Panc1 (cell line): Measurements from ENCODE around the gene BLOC1S6. TPM values are rescaled to one million over a fixed set of nuclear protein-coding genes. Genes with fewer than 3 reads are reported as not detected.

ENCODE experiments used
- ATAC-seq: fragments of 200-7000 bp; cut with Tn5 transposase; 2 replicates; pipeline ENCODE4 v1.9.1; 2020; ENCODE audit warnings: mild to moderate bottlenecking, moderate library complexity
- BruUV-seq: library from RNA; stranded (reverse); fragments of 400-500 nt; replicated peaks from 2 replicates; lab custom pipeline; 2021; lab: Mats Ljungman, UMichigan
- CTCF ChIA-PET: fragments of 300-600 bp; sonication (Branson Sonifier 250); formaldehyde crosslinking; loops from one replicate; lab custom pipeline; 2022; ENCODE audit warnings: antibody characterized with exemption; lab: Charles Lee
- POLR2A ChIA-PET: fragments of 300-600 bp; sonication (Branson Sonifier 250); formaldehyde crosslinking; loops from one replicate; lab custom pipeline; 2022; ENCODE audit warnings: antibody characterized with exemption; lab: Charles Lee
- DNase-seq: peaks from one replicate; pipeline ENCODE4 v3.0.0-alpha.2; 2010; ENCODE audit warnings: low read depth, low spot score
- H3K27ac ChIP-seq: 2 replicates; pipeline ENCODE4 v1.5.1; 2011; ENCODE audit warnings: mild to moderate bottlenecking, low read length, inconsistent platforms
- H3K27me3 ChIP-seq: fragments of 200-500 bp; sonication (Bioruptor generic); 2 replicates; pipeline ENCODE4 v1.6.0; 2014; ENCODE audit warnings: low read length, inconsistent platforms; ENCODE audit not compliant: control insufficient read depth, insufficient read depth
- H3K36me3 ChIP-seq: fragments of 200-500 bp; sonication (Bioruptor generic); 2 replicates; pipeline ENCODE4 v1.5.1; 2014; ENCODE audit warnings: inconsistent platforms, mild to moderate bottlenecking, low read length, moderate library complexity; ENCODE audit not compliant: control insufficient read depth, insufficient read depth
- H3K4me1 ChIP-seq: 2 replicates; pipeline ENCODE4 v1.5.1; 2011; ENCODE audit warnings: inconsistent platforms, mild to moderate bottlenecking, low read length, moderate library complexity; ENCODE audit not compliant: control insufficient read depth, insufficient read depth
- H3K4me3 ChIP-seq, 2 experiments: 2 replicates each; pipeline ENCODE4 v1.5.1; 2011 to 2012; ENCODE audit warnings: low read depth in 2 of 2, low read length in 2 of 2, mild to moderate bottlenecking in 2 of 2, inconsistent platforms in 1 of 2, moderate library complexity in 1 of 2
- H3K9me3 ChIP-seq: fragments of 200-500 bp; sonication (Bioruptor generic); 2 replicates; pipeline ENCODE4 v1.5.1; 2014; ENCODE audit warnings: low read depth, mild to moderate bottlenecking, inconsistent platforms, low read length, moderate library complexity; ENCODE audit not compliant: control insufficient read depth, insufficient read depth
- CTCF ChIP-seq: fragments of 450-650 bp; IDR thresholded peaks from 2 replicates; pipeline ENCODE4 v1.5.1; 2017; ENCODE audit warnings: mild to moderate bottlenecking
- POLR2AphosphoS5 ChIP-seq: IDR thresholded peaks from 2 replicates; pipeline ENCODE4 v1.6.1; 2012; ENCODE audit warnings: mild to moderate bottlenecking, low read depth, low read length, moderate library complexity
- REST ChIP-seq, 2 experiments: IDR thresholded peaks; 2 replicates each; pipeline ENCODE4 v1.6.1; 2011 to 2012; ENCODE audit warnings: low read depth in 2 of 2, control low read depth in 1 of 2, low read length in 1 of 2, mild to moderate bottlenecking in 1 of 2, moderate library complexity in 1 of 2; ENCODE audit not compliant: insufficient read depth in 1 of 2
- SIN3A ChIP-seq: IDR thresholded peaks from 2 replicates; pipeline ENCODE4 v1.6.1; 2012; ENCODE audit warnings: low read depth, mild to moderate bottlenecking, low read length, moderate library complexity, borderline replicate concordance; ENCODE audit not compliant: insufficient read depth
- TCF7L2 ChIP-seq: IDR thresholded peaks from 2 replicates; pipeline ENCODE4 v1.6.1; 2011; ENCODE audit warnings: mild to moderate bottlenecking, low read depth, low read length, inconsistent platforms
- in situ Hi-C: cut with HindIII; loops from 2 replicates; pipeline ENCODE4 v1.10.0; 2016; ENCODE audit warnings: low sequenced_read_pairs, low pct_unique_long_range_greater_than_20kb
- intact Hi-C: fragments of 100-400 bp; cut with micrococcal nuclease; formaldehyde crosslinking; loops from one replicate; pipeline ENCODE4 v1.10.0; 2022; ENCODE audit not compliant: unreplicated experiment
- total RNA-seq: library from RNA; stranded (reverse); gene quantifications from one replicate; pipeline ENCODE4 v1.2.1, GENCODE V29; 2021; ENCODE audit not compliant: unreplicated experiment

BLOC1S6 gene
- total RNA-seq, 1 experiment from 2014 or later, result 52.0 TPM

GRCh38 chr15:45555934-45556608 lies 31.1 kb upstream of the BLOC1S6 start:
- ChIA-PET POLR2A (no interaction called here), CTCF (no interaction called here)
- no peaks in the 10 kb centered on the region for H3K9me3 ChIP-seq
- TF ChIP-seq SIN3A (no peak), TCF7L2 (no peak), REST (IDR thresholded peaks at IDR 0.05; ENCODE audit: insufficient read depth in 1 of 2, low read depth in 2 of 2, low read length in 1 of 2) (no peak), CTCF (no peak), POLR2AphosphoS5 (no peak)
- no TSS peak for BruUV-seq
- ATAC-seq (no peak), DNase-seq (no peak)
- in situ Hi-C loops (no loop called here), intact Hi-C loops (no loop called here)
- H3K27me3 ChIP-seq, result 0 out of 2 replicates have a peak, but pooled peaks cover 4% of the 10 kb centered on the region
- H3K36me3 ChIP-seq, result no peaks in the 10 kb centered on the region
- no peak overlapping the region for H3K4me3 ChIP-seq
- H3K4me1 ChIP-seq, result no peaks in the 10 kb centered on the region
- no peak overlapping the region for H3K27ac ChIP-seq

- in situ Hi-C loops, result no loop called here
- intact Hi-C loops, result no loop called here
- no peaks in the 10 kb centered on the region for H3K27me3 ChIP-seq
- ChIA-PET POLR2A (no interaction called here), CTCF (interaction anchor here (0.6 kb wide), 1 partner anchor 141 kb away, joined by 5 read pairs; no protein-coding TSS in a partner anchor)
- TF ChIP-seq SIN3A (no peak), REST (IDR thresholded peaks at IDR 0.05; ENCODE audit: insufficient read depth in 1 of 2, low read depth in 2 of 2, low read length in 1 of 2) (no peak), POLR2AphosphoS5 (no peak), CTCF (no peak), TCF7L2 (no peak)
- no peaks in the 10 kb centered on the region for H3K36me3 ChIP-seq
- no peaks in the 10 kb centered on the region for H3K9me3 ChIP-seq
- no peak overlapping the region for H3K27ac ChIP-seq
- no peaks in the 10 kb centered on the region for H3K4me1 ChIP-seq
- BruUV-seq, result no TSS peak
- no peak overlapping the region for H3K4me3 ChIP-seq
- no peak for ATAC-seq
- no peak for DNase-seq
Observed at GRCh38 chr15:45572617-45573016, 14.6 kb upstream of the BLOC1S6 start.
